HepG2 (cell line): ENCODE results near the gene RPAP3.

Experiments
- CTCF ChIP-seq: sonication (generic); formaldehyde crosslinking; IDR thresholded peaks from 2 replicates; pipeline ENCODE4 v1.5.0; 2020; ENCODE audit warnings: mild to moderate bottlenecking, missing genetic modification reagents, moderate library complexity
- STAT6 ChIP-seq: sonication (generic); formaldehyde crosslinking; IDR thresholded peaks from 2 replicates; pipeline ENCODE4 v1.4.0; 2020; ENCODE audit warnings: missing genetic modification reagents, mild to moderate bottlenecking, borderline replicate concordance
- ZNF704 ChIP-seq: sonication (generic); formaldehyde crosslinking; IDR thresholded peaks from 2 replicates; pipeline ENCODE4 v1.8.1; 2023; ENCODE audit warnings: mild to moderate bottlenecking, inconsistent platforms, moderate library complexity, missing genetic modification reagents, borderline replicate concordance

- TF ChIP-seq CTCF (no peak), STAT6 (no peak), ZNF704 (CRISPR knock-in tag) (no peak)
These were observed 31.2 kb upstream of the RPAP3 start for GRCh38 chr12:47736877-47737676.
